PC-3 (cell line): ENCODE data around the gene ATP13A5. TPM values are rescaled to one million over a fixed set of nuclear protein-coding genes. Genes with fewer than 3 reads are reported as not detected.
A peak's percentile ranks its signal among the peaks of the same experiment; 100 is the strongest.

Source experiments
- ATAC-seq: fragments of 200-7000 bp; cut with Tn5 transposase; 2 replicates; pipeline ENCODE4 v1.9.1; 2020; ENCODE audit warnings: mild to moderate bottlenecking, moderate library complexity
- BruUV-seq: library from RNA; stranded (reverse); fragments of 400-500 nt; replicated peaks from 2 replicates; lab custom pipeline; 2021; lab: Mats Ljungman, UMichigan
- CTCF ChIA-PET: fragments of 300-600 bp; sonication (Branson Sonifier 250); formaldehyde crosslinking; loops from one replicate; lab custom pipeline; 2022; ENCODE audit warnings: antibody characterized with exemption; lab: Charles Lee
- POLR2A ChIA-PET: fragments of 300-600 bp; sonication (Branson Sonifier 250); formaldehyde crosslinking; loops from one replicate; lab custom pipeline; 2022; ENCODE audit warnings: antibody characterized with exemption; ENCODE audit not compliant: unreplicated experiment; lab: Charles Lee
- DNase-seq: peaks from one replicate; pipeline ENCODE4 v3.0.0-alpha.2; 2015
- H2AFZ ChIP-seq: fragments of 300-600 bp; sonication (generic); 2 replicates; pipeline ENCODE4 v1.6.0; 2016; ENCODE audit warnings: antibody characterized with exemption, low read length
- H3F3A ChIP-seq: fragments of 300-600 bp; sonication (generic); one replicate; pipeline ENCODE4 v1.6.0; 2017; ENCODE audit warnings: antibody characterized with exemption, low read length, control low read depth, mild to moderate bottlenecking; ENCODE audit not compliant: unreplicated experiment
- H3K27ac ChIP-seq: fragments of 300-600 bp; sonication (generic); 2 replicates; pipeline ENCODE4 v1.5.1; 2016; ENCODE audit warnings: mild to moderate bottlenecking, low read length
- H3K27me3 ChIP-seq: fragments of 300-600 bp; sonication (generic); 2 replicates; pipeline ENCODE4 v1.6.1; 2016; ENCODE audit warnings: low read length, mixed read lengths
- H3K36me3 ChIP-seq: fragments of 300-600 bp; sonication (generic); 2 replicates; pipeline ENCODE4 v1.6.1; 2016; ENCODE audit warnings: low read depth, mixed run types, low read length, mixed read lengths
- H3K4me1 ChIP-seq: fragments of 300-600 bp; sonication (generic); 2 replicates; pipeline ENCODE4 v1.5.1; 2016; ENCODE audit warnings: low read length; ENCODE audit not compliant: insufficient read depth
- H3K4me2 ChIP-seq: fragments of 300-600 bp; sonication (generic); 2 replicates; pipeline ENCODE4 v1.6.0; 2016; ENCODE audit warnings: low read length
- H3K4me3 ChIP-seq: fragments of 300-600 bp; sonication (generic); 2 replicates; pipeline ENCODE4 v1.5.1; 2016; ENCODE audit warnings: mild to moderate bottlenecking, low read length, mixed read lengths
- H3K79me2 ChIP-seq: fragments of 300-600 bp; sonication (generic); 2 replicates; pipeline ENCODE4 v1.6.1; 2017; ENCODE audit warnings: low read length, mixed read lengths
- H3K9ac ChIP-seq: fragments of 300-600 bp; sonication (generic); 2 replicates; pipeline ENCODE4 v1.6.0; 2016; ENCODE audit warnings: mild to moderate bottlenecking, low read length
- H3K9me2 ChIP-seq: fragments of 300-600 bp; sonication (generic); replicated peaks from 2 replicates; pipeline ENCODE4 v1.6.1; 2016; ENCODE audit warnings: mixed run types, low read length, mixed read lengths
- H3K9me3 ChIP-seq: fragments of 300-600 bp; sonication (generic); 2 replicates; pipeline ENCODE4 v1.6.1; 2016; ENCODE audit warnings: low read length, mixed read lengths
- H4K20me1 ChIP-seq: fragments of 300-600 bp; sonication (generic); 2 replicates; pipeline ENCODE4 v1.6.1; 2016; ENCODE audit warnings: low read length, mixed read lengths
- CTCF ChIP-seq: fragments of 300-600 bp; sonication (generic); conservative IDR thresholded peaks from 2 replicates; pipeline ENCODE4 v1.5.1; 2017; ENCODE audit warnings: antibody characterized with exemption, low read depth, mild to moderate bottlenecking, low read length
- EZH2 ChIP-seq: fragments of 300-600 bp; sonication (generic); IDR thresholded peaks from one replicate; pipeline ENCODE4 v1.6.1; 2017; ENCODE audit warnings: antibody characterized with exemption, mild to moderate bottlenecking, low read length; ENCODE audit not compliant: unreplicated experiment
- EZH2phosphoT487 ChIP-seq: fragments of 300-600 bp; sonication (generic); IDR thresholded peaks from 2 replicates; pipeline ENCODE4 v1.6.1; 2018; ENCODE audit warnings: mild to moderate bottlenecking, antibody characterized with exemption, low read length, borderline replicate concordance
- intact Hi-C: fragments of 100-400 bp; cut with micrococcal nuclease; formaldehyde crosslinking; loops from 2 replicates; pipeline ENCODE4 v1.9.0; 2023
- total RNA-seq: library from RNA; depleted of rRNA; stranded (reverse); fragments of >200 nt; gene quantifications from 2 replicates; pipeline ENCODE4 v1.2.3, GENCODE V29; 2014

ATP13A5 gene
- total RNA-seq, 1 experiment from 2014 or later = not detected

GRCh38 chr3:193240436-193240849, 138.1 kb downstream of the ATP13A5 start:
- POLR2A ChIA-PET = no interaction called here
- DNase-seq (no peak), ATAC-seq (no peak)
- intact Hi-C loops = no loop called here
- no peaks in the 10 kb centered on the region for H3K9me2 ChIP-seq
- no TSS peak for BruUV-seq
- H3K27ac ChIP-seq = no peak overlapping the region
- H2AFZ ChIP-seq = no peak overlapping the region
- H3K4me2 ChIP-seq = peak overlapping the region; percentile 48; the same call in 1 of the 2 replicates
- H3K79me2 ChIP-seq = no peaks in the 10 kb centered on the region
- no peaks in the 10 kb centered on the region for H3K36me3 ChIP-seq
- H3K9ac ChIP-seq = no peak overlapping the region
- no peaks in the 10 kb centered on the region for H4K20me1 ChIP-seq
- H3K27me3 ChIP-seq = peaks cover 39% of the 10 kb centered on the region
- TF ChIP-seq EZH2 = no peak
- TF ChIP-seq EZH2phosphoT487 = no peak
- no peak for TF ChIP-seq CTCF
- no peak overlapping the region for H3K4me3 ChIP-seq
- H3F3A ChIP-seq = no peaks in the 10 kb centered on the region
- no peaks in the 10 kb centered on the region for H3K4me1 ChIP-seq
- CTCF ChIA-PET = no interaction called here
- H3K9me3 ChIP-seq = no peaks in the 10 kb centered on the region

DNA sequence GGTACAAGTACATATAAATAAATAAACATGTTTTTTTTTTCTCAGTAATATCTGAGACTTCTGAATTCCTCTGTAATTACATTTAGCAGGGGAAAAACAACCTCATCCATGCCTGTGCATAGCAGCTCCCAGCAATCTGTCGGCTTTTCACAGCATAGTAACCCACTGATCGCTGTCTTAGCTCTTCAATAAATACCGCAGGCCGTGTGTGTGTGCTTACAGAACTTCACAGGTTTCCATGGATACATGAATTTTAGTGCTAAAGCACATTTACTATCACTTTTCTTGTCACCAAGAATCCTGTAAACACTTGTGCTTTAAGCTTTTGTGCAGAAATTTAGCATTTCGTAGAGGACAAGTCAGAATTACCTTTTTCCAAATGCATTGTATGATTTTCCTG, 141.5 kb downstream of the ATP13A5 start:
- no peaks in the 10 kb centered on the region for H4K20me1 ChIP-seq
- DNase-seq (no peak), ATAC-seq (no peak)
- no peak overlapping the region for H3K27ac ChIP-seq
- H3K36me3 ChIP-seq = no peaks in the 10 kb centered on the region
- no peak overlapping the region for H3K4me2 ChIP-seq
- no peaks in the 10 kb centered on the region for H3K9me3 ChIP-seq
- POLR2A ChIA-PET = no interaction called here
- CTCF ChIA-PET = no interaction called here
- H3K9me2 ChIP-seq = no peaks in the 10 kb centered on the region
- no peaks in the 10 kb centered on the region for H3F3A ChIP-seq
- peaks cover 40% of the 10 kb centered on the region for H3K27me3 ChIP-seq
- intact Hi-C loops = no loop called here
- BruUV-seq = no TSS peak
- H3K9ac ChIP-seq = no peak overlapping the region
- H3K4me1 ChIP-seq = no peaks in the 10 kb centered on the region
- no peak overlapping the region for H3K4me3 ChIP-seq
- H3K79me2 ChIP-seq = no peaks in the 10 kb centered on the region
- no peak for TF ChIP-seq EZH2
- no peak for TF ChIP-seq CTCF
- no peak for TF ChIP-seq EZH2phosphoT487
- H2AFZ ChIP-seq = no peak overlapping the region

GRCh38 chr3:193236599-193236998, 142.0 kb downstream of the ATP13A5 start:
- H4K20me1 ChIP-seq = no peaks in the 10 kb centered on the region
- no TSS peak for BruUV-seq
- no peak for TF ChIP-seq EZH2
- TF ChIP-seq CTCF = no peak
- no peak for TF ChIP-seq EZH2phosphoT487
- H3K4me2 ChIP-seq = no peak overlapping the region
- no peak overlapping the region for H3K4me3 ChIP-seq
- ATAC-seq (no peak), DNase-seq (no peak)
- intact Hi-C loops = no loop called here
- no peak overlapping the region for H3K27ac ChIP-seq
- no peaks in the 10 kb centered on the region for H3F3A ChIP-seq
- H3K4me1 ChIP-seq = no peaks in the 10 kb centered on the region
- no peaks in the 10 kb centered on the region for H3K36me3 ChIP-seq
- no peak overlapping the region for H2AFZ ChIP-seq
- H3K9ac ChIP-seq = no peak overlapping the region
- H3K9me2 ChIP-seq = no peaks in the 10 kb centered on the region
- ChIA-PET POLR2A (no interaction called here), CTCF (no interaction called here)
- peaks cover 36% of the 10 kb centered on the region for H3K27me3 ChIP-seq
- H3K9me3 ChIP-seq = no peaks in the 10 kb centered on the region
- H3K79me2 ChIP-seq = no peaks in the 10 kb centered on the region
